GM12801 (cell line): ENCODE results near the gene NRSN2.

Source experiments
- TF ChIP-seq, protein P1 (sequence below): IDR thresholded peaks from one replicate; pipeline ENCODE4 v1.5.1; 2011; ENCODE audit warnings: control low read depth; ENCODE audit not compliant: insufficient read length; ENCODE audit errors: extremely low read depth

The NRSN2 gene

DNA sequence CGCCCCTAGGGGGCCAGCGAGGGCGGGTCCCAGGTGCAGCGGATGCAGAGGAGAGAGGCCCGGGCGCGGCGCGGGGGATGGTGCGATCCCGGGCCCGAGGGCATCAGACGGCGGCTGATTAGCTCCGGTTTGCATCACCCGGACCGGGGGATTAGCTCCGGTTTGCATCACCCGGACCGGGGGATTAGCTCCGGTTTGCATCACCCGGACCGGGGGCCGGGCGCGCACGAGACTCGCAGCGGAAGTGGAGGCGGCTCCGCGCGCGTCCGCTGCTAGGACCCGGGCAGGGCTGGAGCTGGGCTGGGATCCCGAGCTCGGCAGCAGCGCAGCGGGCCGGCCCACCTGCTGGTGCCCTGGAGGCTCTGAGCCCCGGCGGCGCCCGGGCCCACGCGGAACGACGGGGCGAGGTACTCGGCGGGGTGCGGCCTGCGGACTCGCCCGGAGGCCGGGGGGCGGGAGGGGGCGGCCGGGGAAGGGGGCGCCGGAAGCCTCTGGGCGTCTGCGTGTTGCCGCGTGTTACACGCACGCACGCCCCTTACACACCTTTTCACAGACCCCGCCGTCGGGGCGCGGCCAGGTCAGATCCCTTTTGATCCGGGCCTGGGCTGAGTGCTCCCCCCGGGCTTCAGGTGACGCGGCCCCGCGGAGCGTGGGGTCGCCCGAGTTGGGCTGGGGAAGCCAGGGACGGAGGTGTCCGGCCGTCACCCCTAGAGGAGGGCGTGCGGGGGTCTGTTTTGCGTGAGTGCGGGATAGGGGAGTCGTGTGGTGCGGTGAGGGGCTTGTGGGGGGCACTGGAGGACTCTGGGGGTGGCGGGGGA is 34.1 kb downstream of the NRSN2 start:
- TF ChIP-seq, protein P1, sequence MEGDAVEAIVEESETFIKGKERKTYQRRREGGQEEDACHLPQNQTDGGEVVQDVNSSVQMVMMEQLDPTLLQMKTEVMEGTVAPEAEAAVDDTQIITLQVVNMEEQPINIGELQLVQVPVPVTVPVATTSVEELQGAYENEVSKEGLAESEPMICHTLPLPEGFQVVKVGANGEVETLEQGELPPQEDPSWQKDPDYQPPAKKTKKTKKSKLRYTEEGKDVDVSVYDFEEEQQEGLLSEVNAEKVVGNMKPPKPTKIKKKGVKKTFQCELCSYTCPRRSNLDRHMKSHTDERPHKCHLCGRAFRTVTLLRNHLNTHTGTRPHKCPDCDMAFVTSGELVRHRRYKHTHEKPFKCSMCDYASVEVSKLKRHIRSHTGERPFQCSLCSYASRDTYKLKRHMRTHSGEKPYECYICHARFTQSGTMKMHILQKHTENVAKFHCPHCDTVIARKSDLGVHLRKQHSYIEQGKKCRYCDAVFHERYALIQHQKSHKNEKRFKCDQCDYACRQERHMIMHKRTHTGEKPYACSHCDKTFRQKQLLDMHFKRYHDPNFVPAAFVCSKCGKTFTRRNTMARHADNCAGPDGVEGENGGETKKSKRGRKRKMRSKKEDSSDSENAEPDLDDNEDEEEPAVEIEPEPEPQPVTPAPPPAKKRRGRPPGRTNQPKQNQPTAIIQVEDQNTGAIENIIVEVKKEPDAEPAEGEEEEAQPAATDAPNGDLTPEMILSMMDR, result no peak

DNA sequence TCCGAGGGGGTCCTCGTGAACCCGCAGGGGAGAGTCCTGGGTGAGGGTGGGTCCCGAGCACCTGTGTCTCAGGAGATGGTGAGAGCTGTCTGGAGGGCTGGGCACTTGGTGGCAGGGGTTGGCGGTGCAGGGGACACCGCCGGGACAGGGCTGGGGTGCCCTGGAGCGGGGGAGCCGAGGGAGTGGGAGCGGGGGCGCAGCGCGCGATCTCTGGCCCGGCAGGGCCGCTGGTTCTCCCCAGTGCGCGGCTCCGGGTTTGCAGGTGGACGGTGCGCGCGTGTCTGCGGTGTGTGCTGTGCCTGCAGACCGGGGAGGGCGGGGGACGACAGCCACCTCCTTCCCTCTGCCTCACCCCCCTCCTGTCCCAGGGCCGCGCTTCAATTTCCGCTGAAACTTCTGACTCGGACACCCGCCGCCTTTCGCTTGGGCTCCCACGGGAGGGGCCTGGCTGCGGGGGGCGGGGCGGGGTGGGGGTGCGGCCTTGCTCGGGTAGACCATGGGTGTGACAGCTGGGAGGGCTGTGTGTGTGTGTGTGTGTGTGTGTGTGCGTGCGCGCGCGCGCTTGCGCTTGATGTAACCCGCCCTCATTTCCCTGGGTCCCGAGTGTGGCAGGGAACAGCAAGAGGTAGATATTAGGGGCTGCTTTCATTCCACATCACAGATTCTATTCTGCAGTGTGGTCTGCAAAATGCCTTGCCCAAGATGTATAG is 34.8 kb downstream of the NRSN2 start:
- TF ChIP-seq, protein P1, result no peak

- TF ChIP-seq, protein P1, result no peak
These were observed 35.6 kb downstream of the NRSN2 start for GRCh38 chr20:382291-383115.

- TF ChIP-seq, protein P1, result no peak
These were observed 37.0 kb downstream of the NRSN2 start for GRCh38 chr20:383889-384288.

DNA sequence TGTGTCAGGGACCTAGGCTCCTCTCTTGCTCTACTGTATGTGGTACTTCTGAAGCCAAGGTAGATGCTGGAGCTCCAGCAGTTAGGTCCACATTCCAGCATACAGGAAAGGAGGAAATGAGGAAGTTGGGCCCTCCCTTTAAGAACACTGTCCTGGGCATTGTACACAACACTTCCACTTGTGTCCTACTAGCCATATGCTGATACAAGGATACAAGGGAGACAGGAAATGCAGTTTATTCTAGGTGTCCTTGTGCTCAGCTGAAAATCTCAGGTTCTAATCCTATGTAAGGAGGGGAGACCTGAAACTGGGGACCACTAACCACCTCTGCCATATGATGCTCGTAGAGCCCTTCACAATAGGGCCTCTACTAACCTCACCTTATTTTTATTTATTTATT is 37.8 kb downstream of the NRSN2 start:
- TF ChIP-seq, protein P1, result no peak

GRCh38 chr20:385448-385847 is 38.5 kb downstream of the NRSN2 start:
- TF ChIP-seq, protein P1, result no peak

GRCh38 chr20:387520-387919 is 40.6 kb downstream of the NRSN2 start:
- TF ChIP-seq, protein P1, result no peak
